Heart left ventricle (tissue), 16 donors: ENCODE measurements around the gene LRBA. TPM values are rescaled to one million over a fixed set of nuclear protein-coding genes. Genes with fewer than 3 reads are reported as not detected.
"Not testable (repeated sequence)": the region's sequence is repeated elsewhere in the genome, so short reads cannot be mapped to it uniquely, and the experiment has no call there.

ENCODE experiments used
- ATAC-seq, 4 donors: fragments of 200-7000 bp; cut with Tn5 transposase; one replicate each; pipeline ENCODE4 v1.9.1; 2020 to 2022; ENCODE audit warnings: moderate library complexity in 4 of 4, mild to moderate bottlenecking in 3 of 4, moderate number of reproducible peaks in 1 of 4
- DNase-seq, 5 donors: peaks; one replicate each; pipeline ENCODE4 v3.0.0-alpha.2; 2020
- H3K27ac ChIP-seq, 12 donors: fragments of 200-600 bp; sonication (generic) in 4 of 12; one replicate each; pipeline versions ENCODE4 v1.5.0 to v1.8.0; 2016 to 2022; ENCODE audit warnings: mild to moderate bottlenecking in 2 of 12
- H3K27me3 ChIP-seq, 9 donors: fragments of 200-600 bp; sonication (generic) in 2 of 9; one replicate each; pipeline versions ENCODE4 v1.5.1 to v1.8.0; 2016 to 2022; ENCODE audit warnings: mild to moderate bottlenecking in 3 of 9
- H3K36me3 ChIP-seq, 9 donors: fragments of 200-600 bp; sonication (generic) in 2 of 9; one replicate each; pipeline versions ENCODE4 v1.5.0 to v1.8.0; 2018 to 2022; ENCODE audit warnings: mild to moderate bottlenecking in 2 of 9
- H3K4me1 ChIP-seq, 12 donors: fragments of 200-600 bp; sonication (generic) in 4 of 12; one replicate each; pipeline versions ENCODE4 v1.5.0 to v1.8.0; 2016 to 2022; ENCODE audit warnings: mild to moderate bottlenecking in 3 of 12
- H3K4me3 ChIP-seq, 12 donors: fragments of 200-600 bp; sonication (generic) in 4 of 12; one replicate each; pipeline versions ENCODE4 v1.5.0 to v1.8.0; 2017 to 2022; ENCODE audit warnings: mild to moderate bottlenecking in 9 of 12, moderate library complexity in 4 of 12
- H3K9me3 ChIP-seq, 12 donors: fragments of 200-600 bp; sonication (generic) in 4 of 12; one replicate each; pipeline versions ENCODE4 v1.5.0 to v1.8.0; 2016 to 2022; ENCODE audit warnings: mild to moderate bottlenecking in 1 of 12
- POLR2A ChIP-seq, 2 donors: fragments of 450-650 bp; IDR thresholded peaks; one replicate each; pipeline ENCODE4 v1.6.1; 2017; ENCODE audit warnings: antibody characterized with exemption in 2 of 2, mild to moderate bottlenecking in 2 of 2, moderate library complexity in 2 of 2
- WGBS, 4 donors: extraction: QIAGEN DNeasy Blood & Tissue Kit in 2 of 4; methylation state at CpG; one replicate each; pipeline versions ENCODE4 v1.1.5 to v1.1.7; 2013 to 2018; 5-methylcytosine and 5-hydroxymethylcytosine counted together
- intact Hi-C, 10 donors: fragments of 100-400 bp; cut with DNase I; formaldehyde crosslinking; loops; one replicate each; pipeline versions ENCODE4 v1.11.1 to v1.14.2; 2022
- polyA plus RNA-seq, 2 donors: library from polyadenylated mRNA; stranded (reverse); fragments of 200-250 nt; gene quantifications; one replicate each; pipeline ENCODE4 v1.2.3, GENCODE V29; 2013
- total RNA-seq, 9 donors: library from RNA; depleted of rRNA in 2 of 9; stranded (reverse); fragments of >200 nt in 2 of 9; fragmentation: NEBNext Ultra II Directional in 3 of 9; extraction: Animal tissue kit (Norgen Biotek cat#: 25700) in 3 of 9; gene quantifications; one replicate each; pipeline versions ENCODE4 v1.1.0 to v1.2.4, GENCODE V29; 2016 to 2023
- TF ChIP-seq, protein P1 (sequence below), 12 donors: fragments of 200-600 bp; sonication (generic) in 4 of 12; IDR thresholded peaks; one replicate each; pipeline versions ENCODE4 v1.5.0 to v1.8.0; 2018 to 2022; ENCODE audit warnings: antibody characterized with exemption in 12 of 12, mild to moderate bottlenecking in 5 of 12
- donor health status: ischemic (EF 13 %, LVEDD 7.1; RV severe dilation, severe dysfunction).
- donor health status: healthy with polysubstance abuse.
- donor health status: DM: no; HTN: yes; CAD: no.
- donor health status: DM: no; HTN: no; CAD: no.
- donor health status: ischemic (EF 25% LVEDD 6.9; RV normal size, moderate dysfunction).
- donor health status: ischemic (EF 25% LVEDD 5.7; RV mildly dilated, moderate dysfunction).
- donor health status: healthy.
- donor health status: DM: yes; HTN: yes; CAD: no.
- donor health status: ischemic (EF 35%, LVEDD 5.7; RV mildly dilated, moderate dysfunction).
- donor health status: nonischemic (EF 11% LVEDD 7.7; RV severe dilation, severe dysfunction).
- donor health status: DM: yes; HTN: yes; CAD: no.
- donor health status: PGD.
- donor health status: ischemic (EF 29% LVEDD 5.4; RV normal size, mild dysfunction).
- donor health status: nonischemic (EF 23%, LVEDD 6.1; RV moderate dilation, normal function).

LRBA gene
- total and polyA plus RNA-seq, 11 donors: 6.5 to 35.1 (median 22.6) TPM

- no peaks in the 10 kb centered on the region for H3K36me3 ChIP-seq
- no peak for DNase-seq
- no peak for TF ChIP-seq POLR2A (IDR thresholded peaks at IDR 0.05)
- no peak for ATAC-seq
- H3K27me3 ChIP-seq: no peaks in the 10 kb centered on the region
- intact Hi-C loops: no loop called here
- no peak overlapping the region for H3K27ac ChIP-seq
- H3K4me3 ChIP-seq: no peak overlapping the region
- H3K9me3 ChIP-seq: peaks cover 0 to 9% (median 0%) of the 10 kb centered on the region in 12 donors
- H3K4me1 ChIP-seq: peaks cover 0 to 3% (median 0%) of the 10 kb centered on the region in 12 donors
Observed at GRCh38 chr4:150540536-150540935, 474.5 kb downstream of the LRBA start.

- H3K4me1 ChIP-seq, H3K27me3 ChIP-seq, H3K4me3 ChIP-seq, intact Hi-C loops, H3K36me3 ChIP-seq, H3K9me3 ChIP-seq, H3K27ac ChIP-seq, ATAC-seq, DNase-seq: not testable (repeated sequence)
- WGBS, 4 donors: 93 to 98% (median 97%) methylated on average over 3 of the region's 3 CpGs
Observed at GRCh38 chr4:150537911-150538310, 477.2 kb downstream of the LRBA start.

DNA sequence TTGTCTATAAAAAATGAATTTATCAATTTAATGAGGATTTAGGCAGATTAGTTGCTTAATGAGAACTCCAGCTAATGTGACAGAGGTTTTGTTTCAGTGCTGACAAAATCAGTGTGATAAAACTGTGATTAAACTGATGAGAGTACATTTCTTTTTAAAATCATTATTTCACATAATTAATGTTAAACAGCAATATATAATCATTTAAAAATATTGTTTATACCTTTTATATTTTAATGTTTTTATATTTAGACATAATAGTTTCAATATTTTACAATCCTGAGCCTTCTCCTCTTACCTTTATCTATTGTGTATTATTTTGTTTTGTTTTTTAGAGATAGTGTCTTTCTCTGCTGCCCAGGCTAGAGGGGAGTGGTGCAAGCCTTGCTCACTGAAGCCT is 480.3 kb downstream of the LRBA start:
- DNase-seq (no peak), ATAC-seq (no peak)
- intact Hi-C loops: no loop called here
- TF ChIP-seq, protein P1, sequence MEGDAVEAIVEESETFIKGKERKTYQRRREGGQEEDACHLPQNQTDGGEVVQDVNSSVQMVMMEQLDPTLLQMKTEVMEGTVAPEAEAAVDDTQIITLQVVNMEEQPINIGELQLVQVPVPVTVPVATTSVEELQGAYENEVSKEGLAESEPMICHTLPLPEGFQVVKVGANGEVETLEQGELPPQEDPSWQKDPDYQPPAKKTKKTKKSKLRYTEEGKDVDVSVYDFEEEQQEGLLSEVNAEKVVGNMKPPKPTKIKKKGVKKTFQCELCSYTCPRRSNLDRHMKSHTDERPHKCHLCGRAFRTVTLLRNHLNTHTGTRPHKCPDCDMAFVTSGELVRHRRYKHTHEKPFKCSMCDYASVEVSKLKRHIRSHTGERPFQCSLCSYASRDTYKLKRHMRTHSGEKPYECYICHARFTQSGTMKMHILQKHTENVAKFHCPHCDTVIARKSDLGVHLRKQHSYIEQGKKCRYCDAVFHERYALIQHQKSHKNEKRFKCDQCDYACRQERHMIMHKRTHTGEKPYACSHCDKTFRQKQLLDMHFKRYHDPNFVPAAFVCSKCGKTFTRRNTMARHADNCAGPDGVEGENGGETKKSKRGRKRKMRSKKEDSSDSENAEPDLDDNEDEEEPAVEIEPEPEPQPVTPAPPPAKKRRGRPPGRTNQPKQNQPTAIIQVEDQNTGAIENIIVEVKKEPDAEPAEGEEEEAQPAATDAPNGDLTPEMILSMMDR (IDR thresholded peaks at IDR 0.05): no peak
- TF ChIP-seq POLR2A (IDR thresholded peaks at IDR 0.05): no peak
- Histone ChIP-seq H3K27ac (no peak overlapping the region), H3K27me3 (no peaks in the 10 kb centered on the region), H3K4me1 (no peaks in the 10 kb centered on the region), H3K36me3 (no peaks in the 10 kb centered on the region), H3K4me3 (no peak overlapping the region), H3K9me3 (peaks cover 0 to 9% (median 0%) of the 10 kb centered on the region in 12 donors)

- ATAC-seq: no peak
- Histone ChIP-seq H3K9me3 (peaks cover 0 to 9% (median 0%) of the 10 kb centered on the region in 12 donors), H3K27me3 (no peaks in the 10 kb centered on the region), H3K4me1 (no peaks in the 10 kb centered on the region), H3K36me3 (no peaks in the 10 kb centered on the region), H3K27ac (no peak overlapping the region), H3K4me3 (no peak overlapping the region)
- TF ChIP-seq, protein P1 (IDR thresholded peaks at IDR 0.05): no peak
- TF ChIP-seq POLR2A (IDR thresholded peaks at IDR 0.05): no peak
- DNase-seq: no peak
- intact Hi-C loops: no loop called here
- WGBS, 4 donors: 92 to 96% (median 93%) methylated on average over 3 of the region's 3 CpGs
Observed at GRCh38 chr4:150533673-150534072, 481.4 kb downstream of the LRBA start.

DNA sequence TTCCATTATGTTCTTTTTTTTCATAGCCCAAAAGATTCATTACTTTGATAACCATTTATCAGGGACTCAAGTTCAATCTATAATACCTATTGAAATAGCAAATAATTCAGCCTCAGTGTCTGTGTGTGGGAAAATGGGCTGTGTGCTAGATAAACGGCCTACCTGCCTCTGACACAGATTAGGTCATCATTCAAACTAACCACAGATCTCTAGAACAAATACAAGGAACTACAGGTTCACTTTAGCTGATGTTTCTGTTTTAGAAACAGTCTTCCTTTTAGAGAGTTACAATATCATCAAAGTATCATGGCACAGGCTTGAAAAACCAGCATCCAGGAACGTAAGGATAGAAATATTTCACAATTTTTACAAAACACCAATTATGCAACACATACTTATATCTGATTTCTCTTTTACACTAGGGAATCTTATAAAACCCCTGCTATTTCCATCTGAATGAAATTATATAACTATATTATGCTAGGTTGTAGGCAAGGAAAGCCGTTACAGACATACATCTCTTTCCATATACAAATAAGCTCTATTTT is 489.7 kb downstream of the LRBA start:
- Histone ChIP-seq H3K9me3 (no peaks in the 10 kb centered on the region), H3K36me3 (no peaks in the 10 kb centered on the region), H3K4me3 (no peak overlapping the region), H3K27ac (no peak overlapping the region), H3K27me3 (no peaks in the 10 kb centered on the region), H3K4me1 (no peaks in the 10 kb centered on the region)
- DNase-seq (no peak), ATAC-seq (no peak)
- TF ChIP-seq POLR2A (IDR thresholded peaks at IDR 0.05): no peak
- TF ChIP-seq, protein P1 (IDR thresholded peaks at IDR 0.05): no peak
- intact Hi-C loops: loop anchor here in 1 of 10 donors (2.0 kb wide), 1 partner anchor 23 kb away; no protein-coding TSS in a partner anchor
- 87 to 91% (median 88%) methylated on average over 3 of the region's 3 CpGs for WGBS, 4 donors
